Large intestine (tissue), 3 donors: ENCODE results near the gene USP9X. TPM values are rescaled to one million over a fixed set of nuclear protein-coding genes. Genes with fewer than 3 reads are reported as not detected.
A peak's percentile ranks its signal among the peaks of the same experiment; 100 is the strongest.
"Not testable (repeated sequence)": the region's sequence is repeated elsewhere in the genome, so short reads cannot be mapped to it uniquely, and the experiment has no call there.

Source experiments
- DNase-seq, 2 donors: peaks; one replicate each; pipeline versions ENCODE4 v3.0.0 to v3.0.0-alpha.2; 2013
- H3K27ac ChIP-seq: one replicate; pipeline ENCODE4 v1.5.1; 2013; ENCODE audit warnings: low read length
- H3K27me3 ChIP-seq: 2 replicates; pipeline ENCODE4 v1.6.1; 2013; ENCODE audit warnings: low read length; ENCODE audit not compliant: control insufficient read depth, insufficient read depth
- H3K36me3 ChIP-seq: 2 replicates; pipeline ENCODE4 v1.6.1; 2013; ENCODE audit warnings: low read length; ENCODE audit not compliant: control insufficient read depth, insufficient read depth
- H3K4me1 ChIP-seq: one replicate; pipeline ENCODE4 v1.6.1; 2013; ENCODE audit warnings: low read length; ENCODE audit not compliant: control insufficient read depth, insufficient read depth
- H3K4me3 ChIP-seq: one replicate; pipeline ENCODE4 v1.5.1; 2013; ENCODE audit warnings: low read length
- H3K9me3 ChIP-seq: one replicate; pipeline ENCODE4 v1.6.1; 2013; ENCODE audit warnings: mild to moderate bottlenecking, low read depth, low read length, moderate library complexity; ENCODE audit not compliant: control insufficient read depth
- WGBS: methylation state at CpG from one replicate; pipeline ENCODE4 v1.1.5; 2013; ENCODE audit warnings: low lambda C conversion rate; ENCODE audit not compliant: insufficient coverage; 5-methylcytosine and 5-hydroxymethylcytosine counted together
- polyA plus RNA-seq: library from polyadenylated mRNA; unstranded; fragments of 120-200 nt; gene quantifications from one replicate; pipeline ENCODE4 v1.2.1, GENCODE V29; 2013

Gene USP9X
- polyA plus RNA-seq, 1 donor, result 47.3 TPM

DNA sequence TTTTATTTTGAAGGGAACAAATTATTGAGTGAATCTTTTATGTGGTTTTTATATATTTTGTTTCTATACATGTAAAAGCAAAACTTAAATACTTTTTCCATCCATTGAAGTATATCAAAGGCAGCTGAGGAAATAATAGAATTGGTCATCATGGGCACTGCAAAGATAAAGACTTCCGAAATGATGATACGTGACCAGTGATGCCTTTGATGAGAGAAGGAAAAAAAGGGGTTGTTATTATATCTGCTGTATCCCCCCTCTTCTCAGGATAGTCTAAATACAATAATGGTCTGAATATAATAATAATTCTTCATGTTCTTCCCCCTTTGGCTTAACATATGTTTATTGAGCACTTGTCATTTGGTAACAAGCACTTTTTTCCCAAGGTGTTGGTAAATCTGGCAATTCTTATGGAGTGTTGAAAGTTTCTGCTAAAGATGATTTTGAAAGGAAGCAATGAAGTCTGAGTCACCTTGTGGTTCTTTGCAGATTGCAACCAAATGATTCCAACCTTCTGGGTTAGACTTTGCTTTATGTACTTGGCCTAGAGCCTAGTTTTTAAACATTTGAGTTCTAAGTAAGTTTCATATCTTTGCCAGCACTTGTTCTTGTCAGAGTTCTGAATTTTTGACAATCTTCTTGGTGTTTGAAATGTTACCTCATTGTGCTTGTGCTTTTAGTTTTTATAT is 60.8 kb downstream of the USP9X start:
- Histone ChIP-seq H3K27ac (no peak overlapping the region), H3K27me3 (no peaks in the 10 kb centered on the region), H3K4me1 (no peaks in the 10 kb centered on the region), H3K4me3 (no peak overlapping the region), H3K9me3 (no peaks in the 10 kb centered on the region), H3K36me3 (peaks cover 27% of the 10 kb centered on the region)
- WGBS, result no CpG with 5 or more reads among the region's 2 CpGs
- DNase-seq, result peak; percentile 14 to 49

DNA sequence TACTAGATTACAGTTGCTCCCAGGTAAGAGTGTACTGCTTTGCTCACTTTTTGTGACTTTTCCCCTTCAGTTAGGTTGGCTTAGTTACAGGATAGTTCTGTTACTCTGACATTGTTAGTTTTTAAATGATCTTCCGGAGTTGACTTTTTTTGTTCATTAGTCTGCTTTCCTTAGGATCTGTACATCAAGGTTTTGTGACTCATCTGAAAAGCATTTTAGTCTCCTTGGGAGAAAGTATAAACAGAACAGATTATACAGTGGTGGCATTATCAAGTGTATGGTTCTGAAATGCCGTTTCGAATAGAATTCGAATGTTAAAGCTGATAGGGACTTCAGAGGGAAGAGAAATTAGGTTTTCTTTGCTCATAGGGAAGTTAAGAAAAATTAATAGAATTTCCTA is 63.3 kb downstream of the USP9X start:
- peaks cover 22% of the 10 kb centered on the region for H3K36me3 ChIP-seq
- no peak overlapping the region for H3K4me3 ChIP-seq
- WGBS, result no CpG with 5 or more reads among the region's 4 CpGs
- no peaks in the 10 kb centered on the region for H3K27me3 ChIP-seq
- H3K9me3 ChIP-seq, result no peaks in the 10 kb centered on the region
- no peaks in the 10 kb centered on the region for H3K4me1 ChIP-seq
- no peak overlapping the region for H3K27ac ChIP-seq
- no peak for DNase-seq

DNA sequence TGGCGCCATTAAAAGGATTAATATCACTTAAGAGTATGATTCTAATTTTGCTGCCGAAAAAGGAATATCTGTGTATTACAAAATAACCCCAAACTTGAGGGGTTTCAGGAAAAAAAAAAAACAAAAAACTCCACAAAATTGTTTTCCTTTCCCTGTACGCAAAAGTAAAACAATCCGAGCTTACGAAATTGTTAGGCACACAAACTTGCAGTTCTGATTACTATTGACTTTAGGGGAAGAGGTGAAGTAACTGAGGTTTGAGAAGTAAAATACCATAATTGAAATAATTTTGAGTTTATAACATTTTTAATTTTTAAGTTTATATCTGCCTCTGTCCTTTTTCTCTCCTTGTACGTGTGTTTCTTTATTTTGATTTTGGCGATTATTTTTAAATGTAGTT is 64.8 kb downstream of the USP9X start:
- Histone ChIP-seq H3K27me3 (no peaks in the 10 kb centered on the region), H3K9me3 (no peaks in the 10 kb centered on the region), H3K36me3 (peaks cover 21% of the 10 kb centered on the region), H3K4me1 (no peaks in the 10 kb centered on the region), H3K4me3 (no peak overlapping the region), H3K27ac (no peak overlapping the region)
- 93% methylated on average over 2 of the region's 7 CpGs for WGBS
- DNase-seq, result no peak

DNA sequence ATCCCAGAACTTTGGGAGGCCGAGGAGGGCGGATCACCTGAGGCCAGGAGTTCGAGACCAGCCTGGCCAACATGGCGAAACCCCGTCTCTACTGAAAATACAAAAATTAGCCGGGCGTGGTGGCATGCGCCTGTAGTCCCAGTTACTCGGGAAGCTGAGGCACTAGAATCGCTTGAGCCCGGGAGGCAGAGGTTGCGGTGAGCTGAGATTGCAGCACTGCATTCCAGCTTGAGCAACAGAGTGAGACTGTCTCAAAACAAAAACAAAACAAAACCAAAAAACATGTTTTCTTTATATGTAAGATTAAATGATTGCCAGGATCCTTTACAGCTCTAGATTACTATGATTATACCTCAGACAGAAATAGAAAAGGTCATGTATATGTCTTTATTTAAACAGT is 66.5 kb downstream of the USP9X start:
- H3K4me1 ChIP-seq, DNase-seq, H3K27me3 ChIP-seq, H3K4me3 ChIP-seq, H3K9me3 ChIP-seq, H3K27ac ChIP-seq: not testable (repeated sequence)
- no CpG with 5 or more reads among the region's 12 CpGs for WGBS
- H3K36me3 ChIP-seq, result peaks cover 34% of the 10 kb centered on the region

DNA sequence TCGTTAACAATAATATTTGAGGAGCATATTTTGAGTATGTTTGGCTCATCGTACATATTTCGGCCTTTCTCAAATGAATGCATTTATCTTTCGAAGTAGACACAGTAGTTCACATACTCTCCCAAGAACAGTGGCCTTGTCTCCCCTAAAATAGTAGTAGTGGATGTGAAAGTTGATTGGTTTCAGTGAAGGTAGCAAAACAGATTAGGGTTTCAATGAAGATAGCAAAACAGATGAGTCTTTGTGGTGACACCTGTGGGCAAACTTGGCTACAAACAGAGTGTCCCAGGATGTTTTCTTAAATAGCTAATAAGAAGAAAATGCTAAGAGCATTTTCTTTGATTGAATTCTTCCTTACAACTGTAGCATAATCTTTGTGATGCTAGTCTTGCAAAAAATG is 67.0 kb downstream of the USP9X start:
- no peaks in the 10 kb centered on the region for H3K9me3 ChIP-seq
- WGBS, result no CpG with 5 or more reads among the region's 4 CpGs
- H3K4me3 ChIP-seq, result no peak overlapping the region
- peaks cover 39% of the 10 kb centered on the region for H3K36me3 ChIP-seq
- no peaks in the 10 kb centered on the region for H3K4me1 ChIP-seq
- no peaks in the 10 kb centered on the region for H3K27me3 ChIP-seq
- H3K27ac ChIP-seq, result no peak overlapping the region
- no peak for DNase-seq

DNA sequence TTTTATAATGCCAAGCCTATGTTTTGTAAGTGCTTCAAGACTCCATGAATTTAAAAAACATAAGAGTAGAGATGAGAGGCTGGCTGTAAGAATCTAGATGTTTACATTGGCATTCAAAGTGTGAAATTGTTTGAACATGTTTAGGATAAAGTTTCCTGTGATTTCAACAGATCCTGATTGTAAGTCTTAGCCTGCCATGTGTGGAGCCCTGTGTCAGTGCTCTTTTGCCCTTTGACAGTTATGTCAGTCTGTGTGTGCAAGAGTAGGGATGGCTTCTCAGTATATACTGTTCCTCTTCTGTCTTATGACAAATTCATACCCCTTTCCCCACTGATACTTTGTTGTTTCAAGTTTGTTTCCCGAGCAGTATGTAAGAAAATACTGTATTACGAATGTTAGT is 68.2 kb downstream of the USP9X start:
- peaks cover 35% of the 10 kb centered on the region for H3K36me3 ChIP-seq
- no peaks in the 10 kb centered on the region for H3K4me1 ChIP-seq
- no peak for DNase-seq
- no peaks in the 10 kb centered on the region for H3K9me3 ChIP-seq
- H3K27me3 ChIP-seq, result no peaks in the 10 kb centered on the region
- no peak overlapping the region for H3K27ac ChIP-seq
- H3K4me3 ChIP-seq, result no peak overlapping the region
- WGBS, result no CpG with 5 or more reads among the region's 2 CpGs

DNA sequence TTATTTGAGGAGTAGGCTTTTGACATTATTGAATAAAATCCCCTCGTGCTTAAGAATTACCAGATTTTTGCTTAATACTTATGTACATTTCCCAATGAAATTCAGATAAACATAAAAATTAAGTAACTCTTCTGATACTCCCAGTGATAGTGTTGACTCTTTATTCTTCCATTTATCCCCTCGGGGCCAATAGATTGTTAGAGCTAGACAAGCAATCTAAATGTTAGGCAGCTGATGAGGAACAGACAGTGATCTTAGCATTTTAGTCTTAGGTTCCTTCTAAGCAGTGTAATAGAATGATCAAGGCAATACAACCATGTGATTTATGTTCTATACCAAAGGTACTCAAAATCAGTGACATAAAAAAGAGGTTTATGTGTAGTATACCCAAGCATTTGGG is 68.7 kb downstream of the USP9X start:
- no peak for DNase-seq
- Histone ChIP-seq H3K27me3 (no peaks in the 10 kb centered on the region), H3K9me3 (no peaks in the 10 kb centered on the region), H3K4me3 (no peak overlapping the region), H3K27ac (no peak overlapping the region), H3K36me3 (peaks cover 30% of the 10 kb centered on the region), H3K4me1 (no peaks in the 10 kb centered on the region)
- no CpG with 5 or more reads among the region's 2 CpGs for WGBS

DNA sequence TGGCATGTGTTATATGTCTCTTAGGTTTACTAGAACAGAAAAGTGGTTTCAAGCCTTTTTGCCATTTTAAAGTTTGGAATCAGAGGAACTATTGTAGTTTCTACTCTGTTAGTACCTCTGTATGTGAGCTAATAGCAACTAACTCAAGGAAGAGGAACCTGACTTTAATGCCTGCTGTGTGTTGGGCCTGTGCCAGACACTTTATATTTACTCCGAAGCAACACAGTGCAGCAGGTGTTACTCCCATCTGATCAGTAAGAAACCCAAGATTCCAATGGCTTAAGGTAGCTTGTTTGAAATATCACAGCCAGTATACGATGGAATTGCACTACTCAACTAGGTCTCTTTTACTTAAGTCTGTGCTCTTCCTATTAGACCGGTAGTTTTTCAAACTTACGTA is 79.2 kb downstream of the USP9X start:
- H3K36me3 ChIP-seq, result peaks cover 15% of the 10 kb centered on the region
- no CpG with 5 or more reads among the region's 4 CpGs for WGBS
- H3K27ac ChIP-seq, result no peak overlapping the region
- peak in 1 of 2 donors; percentile 10 for DNase-seq
- H3K4me3 ChIP-seq, result no peak overlapping the region
- H3K27me3 ChIP-seq, result no peaks in the 10 kb centered on the region
- no peaks in the 10 kb centered on the region for H3K4me1 ChIP-seq
- H3K9me3 ChIP-seq, result no peaks in the 10 kb centered on the region

DNA sequence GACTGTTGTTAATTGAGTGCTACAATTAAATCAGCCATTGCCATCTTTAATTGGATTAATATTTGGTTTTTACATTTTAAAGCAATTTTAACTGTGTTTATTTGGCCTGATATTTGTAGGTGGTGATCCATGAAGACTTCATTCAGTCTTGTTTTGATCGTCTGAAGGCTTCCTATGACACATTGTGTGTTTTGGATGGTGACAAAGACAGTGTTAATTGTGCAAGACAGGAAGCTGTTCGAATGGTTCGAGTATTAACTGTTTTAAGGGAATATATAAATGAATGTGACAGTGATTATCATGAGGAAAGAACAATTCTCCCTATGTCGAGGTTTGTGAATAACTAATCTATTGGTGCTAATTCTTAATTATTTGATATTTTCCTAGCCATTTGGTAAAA is 82.6 kb downstream of the USP9X start:
- H3K36me3 ChIP-seq, result peaks cover 32% of the 10 kb centered on the region
- H3K9me3 ChIP-seq, result no peaks in the 10 kb centered on the region
- WGBS, result no CpG with 5 or more reads among the region's 4 CpGs
- no peak overlapping the region for H3K4me3 ChIP-seq
- DNase-seq, result no peak
- H3K27ac ChIP-seq, result no peak overlapping the region
- no peaks in the 10 kb centered on the region for H3K27me3 ChIP-seq
- H3K4me1 ChIP-seq, result no peaks in the 10 kb centered on the region

DNA sequence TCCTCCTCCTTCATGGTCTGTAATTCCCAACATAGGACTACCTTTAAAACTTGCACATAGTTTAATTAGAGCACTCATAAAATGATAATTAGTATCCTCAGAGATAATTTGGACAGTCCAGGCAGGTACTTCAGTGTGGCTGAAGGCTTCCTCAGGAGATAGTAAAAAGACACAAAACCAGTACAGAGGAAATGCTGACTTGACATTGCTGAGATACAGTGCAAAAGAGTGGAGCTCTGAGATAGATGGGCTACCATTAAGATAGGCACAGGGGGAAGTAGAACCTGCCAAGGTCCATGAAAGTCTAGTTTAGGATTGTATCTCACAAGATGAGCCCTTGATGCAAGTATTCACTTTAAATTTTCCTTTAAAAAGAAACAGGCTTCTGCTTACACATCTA is 91.0 kb downstream of the USP9X start:
- Histone ChIP-seq H3K27me3 (no peaks in the 10 kb centered on the region), H3K36me3 (peaks cover 17% of the 10 kb centered on the region), H3K4me3 (no peak overlapping the region), H3K4me1 (peaks cover 3% of the 10 kb centered on the region), H3K27ac (no peak overlapping the region), H3K9me3 (no peaks in the 10 kb centered on the region)
- DNase-seq, result no peak

DNA sequence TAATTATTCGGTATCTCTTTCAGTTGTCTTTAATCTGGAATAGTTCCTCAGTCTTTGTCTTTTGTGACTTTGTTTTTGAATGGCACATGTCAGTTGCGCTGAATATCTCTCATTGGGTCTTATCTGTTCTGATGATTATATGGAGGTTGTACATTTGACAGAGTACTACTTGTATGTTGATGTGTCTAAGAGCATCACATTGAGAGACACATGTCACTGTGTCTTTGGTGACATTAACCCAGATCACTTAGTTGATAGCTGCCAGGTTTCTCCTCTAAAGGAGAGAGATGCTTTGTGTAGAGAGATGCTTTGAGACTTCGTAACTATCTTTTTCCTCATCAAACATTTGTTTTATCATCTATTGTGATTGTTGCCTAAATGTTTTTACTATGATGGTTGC is 92.1 kb downstream of the USP9X start:
- Histone ChIP-seq H3K4me3 (no peak overlapping the region), H3K4me1 (peaks cover 3% of the 10 kb centered on the region), H3K36me3 (peaks cover 15% of the 10 kb centered on the region), H3K27ac (no peak overlapping the region), H3K9me3 (no peaks in the 10 kb centered on the region), H3K27me3 (no peaks in the 10 kb centered on the region)
- DNase-seq, result no peak
- WGBS, result no CpG with 5 or more reads among the region's 3 CpGs
